GM12878 (cell line): Measurements from ENCODE around the gene TFDP1. TPM values are rescaled to one million over a fixed set of nuclear protein-coding genes. Genes with fewer than 3 reads are reported as not detected.

Experiments
- ATAC-seq: fragments of 200-7000 bp; cut with Tn5 transposase; 3 replicates; pipeline ENCODE4 v1.9.1; 2020; ENCODE audit warnings: mild to moderate bottlenecking, moderate library complexity
- BruUV-seq: library from RNA; stranded (reverse); fragments of 400-500 nt; replicated peaks from 2 replicates; lab custom pipeline; 2021; lab: Mats Ljungman, UMichigan
- CTCF ChIA-PET: fragments of 300-600 bp; sonication (Branson Sonifier 250); formaldehyde crosslinking; extraction: SDS; loops from one replicate; lab custom pipeline; 2021; ENCODE audit warnings: inconsistent platforms; lab: Yijun Ruan, JAX
- POLR2A ChIA-PET: fragments of 350-600 bp; formaldehyde crosslinking; extraction: SDS; loops from one replicate; lab custom pipeline; 2021; ENCODE audit warnings: inconsistent platforms; lab: Charles Lee
- RAD21 ChIA-PET: fragments of 300-600 bp; sonication (Branson Sonifier 250); formaldehyde crosslinking; loops from one replicate; lab custom pipeline; 2023; ENCODE audit warnings: antibody characterized with exemption; ENCODE audit not compliant: unreplicated experiment; lab: Charles Lee
- SMC1A ChIA-PET: fragments of 300-600 bp; sonication (Branson Sonifier 250); formaldehyde crosslinking; loops from one replicate; lab custom pipeline; 2023; ENCODE audit not compliant: unreplicated experiment, uncharacterized antibody; lab: Charles Lee
- DNase-seq: peaks from one replicate; pipeline ENCODE4 v3.0.0-alpha.2; 2011; ENCODE audit warnings: low read depth, low spot score
- FAIRE-seq: peaks from 3 replicates; lab custom pipeline; 2011; peaks lifted over from hg19 to GRCh38; lab: Jason Lieb, UNC
- H2AFZ ChIP-seq: 2 replicates; pipeline ENCODE4 v1.6.0; 2011; ENCODE audit warnings: low read depth, low read length, control low read depth; ENCODE audit not compliant: control insufficient read depth
- H3K27ac ChIP-seq: 2 replicates; pipeline ENCODE4 v1.5.1; 2011; ENCODE audit warnings: control low read depth; ENCODE audit not compliant: control insufficient read depth, insufficient read depth
- H3K27me3 ChIP-seq, 2 experiments: replicated peaks in 1 of 2; 2 replicates each; pipeline versions ENCODE4 v1.6.0 to v1.6.1; 2011; ENCODE audit warnings: low read length in 1 of 2; ENCODE audit not compliant: control insufficient read depth in 2 of 2, insufficient read depth in 2 of 2
- H3K36me3 ChIP-seq, 2 experiments: 2 replicates each; pipeline ENCODE4 v1.5.1; 2011; ENCODE audit warnings: low read length in 1 of 2; ENCODE audit not compliant: control insufficient read depth in 2 of 2, insufficient read depth in 2 of 2
- H3K4me1 ChIP-seq: 2 replicates; pipeline ENCODE4 v1.6.1; 2011; ENCODE audit warnings: mild to moderate bottlenecking, low read length, moderate library complexity, mixed read lengths; ENCODE audit not compliant: control insufficient read depth, insufficient read depth
- H3K4me2 ChIP-seq: 2 replicates; pipeline ENCODE4 v1.6.0; 2011; ENCODE audit warnings: control low read depth; ENCODE audit not compliant: control insufficient read depth, insufficient read depth
- H3K4me3 ChIP-seq: fragments of 200-600 bp; sonication (generic); 2 replicates; pipeline ENCODE4 v1.5.1; 2016
- H3K79me2 ChIP-seq: 2 replicates; pipeline ENCODE4 v1.6.0; 2011; ENCODE audit warnings: low read length; ENCODE audit not compliant: control insufficient read depth, insufficient read depth
- H3K9ac ChIP-seq: 2 replicates; pipeline ENCODE4 v1.8.0; 2011; ENCODE audit warnings: low read length, control low read depth, mixed read lengths; ENCODE audit not compliant: control insufficient read depth, insufficient read depth
- H3K9me3 ChIP-seq: replicated peaks from 3 replicates; pipeline ENCODE4 v1.5.1; 2011; ENCODE audit warnings: mild to moderate bottlenecking, low read length; ENCODE audit not compliant: control insufficient read depth, insufficient read depth
- H4K20me1 ChIP-seq: 2 replicates; pipeline ENCODE4 v1.6.0; 2011; ENCODE audit not compliant: control insufficient read depth, insufficient read depth
- FOXM1 ChIP-seq: IDR thresholded peaks from 2 replicates; pipeline ENCODE4 v1.6.1; 2012; ENCODE audit warnings: low read depth, mild to moderate bottlenecking, inconsistent platforms, low read length, moderate library complexity
- HCFC1 ChIP-seq: fragments of 150-350 bp; IDR thresholded peaks from 2 replicates; pipeline ENCODE4 v1.6.1; 2014; ENCODE audit warnings: low read length
- KLF5 ChIP-seq: fragments of 450-650 bp; IDR thresholded peaks from 2 replicates; pipeline ENCODE4 v1.6.1; 2014; ENCODE audit warnings: mild to moderate bottlenecking; ENCODE audit not compliant: partially characterized antibody
- MLLT1 ChIP-seq: fragments of 450-650 bp; IDR thresholded peaks from 2 replicates; pipeline ENCODE4 v1.6.1; 2016; ENCODE audit warnings: mild to moderate bottlenecking
- MYC ChIP-seq: IDR thresholded peaks from 2 replicates; pipeline ENCODE4 v1.6.1; 2011; ENCODE audit warnings: mild to moderate bottlenecking, low read length, moderate library complexity, inconsistent platforms; ENCODE audit not compliant: insufficient read depth, insufficient replicate concordance, insufficient read length, severe bottlenecking
- SPI1 ChIP-seq: IDR thresholded peaks from 2 replicates; pipeline ENCODE4 v1.6.1; 2011; ENCODE audit warnings: low read depth, mild to moderate bottlenecking, low read length, moderate library complexity, borderline replicate concordance; ENCODE audit not compliant: insufficient read depth
- SREBF2 ChIP-seq: IDR thresholded peaks from 2 replicates; pipeline ENCODE4 v1.6.1; 2012; ENCODE audit warnings: mild to moderate bottlenecking, low read length
- TCF12 ChIP-seq: IDR thresholded peaks from 2 replicates; pipeline ENCODE4 v1.6.1; 2011; ENCODE audit warnings: low read depth, mild to moderate bottlenecking, low read length
- ZNF274 ChIP-seq: IDR thresholded peaks from one replicate; pipeline ENCODE4 v1.8.0; 2011; ENCODE audit not compliant: insufficient read length, insufficient read depth
- WGBS: methylation state at CpG from one replicate; pipeline ENCODE4 v1.1.6; 2016; ENCODE audit warnings: low lambda C conversion rate; ENCODE audit not compliant: insufficient replicate concordance, insufficient coverage; ENCODE audit errors: missing lambda C conversion rate; 5-methylcytosine and 5-hydroxymethylcytosine counted together
- in situ Hi-C: fragments of 300-500 bp; cut with MboI; formaldehyde crosslinking; loops from 9 replicates; pipeline ENCODE4 v1.14.3; 2018; ENCODE audit warnings: mixed read lengths
- intact Hi-C: fragments of 100-400 bp; cut with micrococcal nuclease; formaldehyde crosslinking; loops from one replicate; pipeline ENCODE4 v1.14.2; 2022; ENCODE audit not compliant: unreplicated experiment
- polyA plus RNA-seq, 11 experiments: library from polyadenylated mRNA; depleted of rRNA in 4 of 11; unstranded in 6 of 11; stranded (reverse) in 5 of 11; fragments of >200 nt; fragmentation: Nextera tagmentation in 4 of 11; fragmentation: Illumina TruSeq in 1 of 11; extraction: Ambion mirVana in 4 of 11; extraction: Trizol in 1 of 11; gene quantifications; 1 replicate in 1 of 11; 2 replicates in 10 of 11; pipeline versions ENCODE4 v1.2.1 to v1.2.3, GENCODE V29; 2011 to 2016; ENCODE audit warnings: inconsistent platforms in 2 of 11, missing spikeins in 2 of 11, low read depth in 1 of 11
- total RNA-seq, 4 experiments: library from RNA; depleted of rRNA in 3 of 4; stranded (reverse); fragments of >200 nt in 3 of 4; fragmentation: Illumina TruSeq in 1 of 4; extraction: Trizol in 1 of 4; gene quantifications; 2 replicates each; pipeline versions ENCODE4 v1.2.1 to v1.2.3, GENCODE V29; 2013 to 2021
- TF ChIP-seq, protein P1 (sequence below): IDR thresholded peaks from 2 replicates; pipeline ENCODE4 v1.6.1; 2012; ENCODE audit warnings: improper control_type of control experiment, low read depth, low read length; ENCODE audit not compliant: insufficient replicate concordance

Gene TFDP1
- total and polyA plus RNA-seq, 10 of the 15 experiments (the other 5 are each of a cell fraction or from before 2014, with no cell fraction given) = 37.7 to 254 (median 119) TPM

GRCh38 chr13:113669755-113670341, 85.3 kb downstream of the TFDP1 start:
- Histone ChIP-seq H3K36me3 (no peaks in the 10 kb centered on the region), H3K9me3 (no peaks in the 10 kb centered on the region; the same call in 2 of the 3 replicates), H4K20me1 (no peaks in the 10 kb centered on the region), H3K27me3 (no peaks in the 10 kb centered on the region), H3K79me2 (no peaks in the 10 kb centered on the region), H3K9ac (no peak overlapping the region), H2AFZ (no peak overlapping the region), H3K4me2 (no peak overlapping the region), H3K27ac (no peak overlapping the region), H3K4me1 (no peaks in the 10 kb centered on the region), H3K4me3 (no peak overlapping the region)
- intact Hi-C loops (no loop called here), in situ Hi-C loops (no loop called here)
- TF ChIP-seq MLLT1 (no peak), KLF5 (no peak), HCFC1 (no peak), MYC (no peak), FOXM1 (no peak), TCF12 (no peak), SREBF2 (no peak), SPI1 (no peak), ZNF274 (no peak)
- TF ChIP-seq, protein P1, sequence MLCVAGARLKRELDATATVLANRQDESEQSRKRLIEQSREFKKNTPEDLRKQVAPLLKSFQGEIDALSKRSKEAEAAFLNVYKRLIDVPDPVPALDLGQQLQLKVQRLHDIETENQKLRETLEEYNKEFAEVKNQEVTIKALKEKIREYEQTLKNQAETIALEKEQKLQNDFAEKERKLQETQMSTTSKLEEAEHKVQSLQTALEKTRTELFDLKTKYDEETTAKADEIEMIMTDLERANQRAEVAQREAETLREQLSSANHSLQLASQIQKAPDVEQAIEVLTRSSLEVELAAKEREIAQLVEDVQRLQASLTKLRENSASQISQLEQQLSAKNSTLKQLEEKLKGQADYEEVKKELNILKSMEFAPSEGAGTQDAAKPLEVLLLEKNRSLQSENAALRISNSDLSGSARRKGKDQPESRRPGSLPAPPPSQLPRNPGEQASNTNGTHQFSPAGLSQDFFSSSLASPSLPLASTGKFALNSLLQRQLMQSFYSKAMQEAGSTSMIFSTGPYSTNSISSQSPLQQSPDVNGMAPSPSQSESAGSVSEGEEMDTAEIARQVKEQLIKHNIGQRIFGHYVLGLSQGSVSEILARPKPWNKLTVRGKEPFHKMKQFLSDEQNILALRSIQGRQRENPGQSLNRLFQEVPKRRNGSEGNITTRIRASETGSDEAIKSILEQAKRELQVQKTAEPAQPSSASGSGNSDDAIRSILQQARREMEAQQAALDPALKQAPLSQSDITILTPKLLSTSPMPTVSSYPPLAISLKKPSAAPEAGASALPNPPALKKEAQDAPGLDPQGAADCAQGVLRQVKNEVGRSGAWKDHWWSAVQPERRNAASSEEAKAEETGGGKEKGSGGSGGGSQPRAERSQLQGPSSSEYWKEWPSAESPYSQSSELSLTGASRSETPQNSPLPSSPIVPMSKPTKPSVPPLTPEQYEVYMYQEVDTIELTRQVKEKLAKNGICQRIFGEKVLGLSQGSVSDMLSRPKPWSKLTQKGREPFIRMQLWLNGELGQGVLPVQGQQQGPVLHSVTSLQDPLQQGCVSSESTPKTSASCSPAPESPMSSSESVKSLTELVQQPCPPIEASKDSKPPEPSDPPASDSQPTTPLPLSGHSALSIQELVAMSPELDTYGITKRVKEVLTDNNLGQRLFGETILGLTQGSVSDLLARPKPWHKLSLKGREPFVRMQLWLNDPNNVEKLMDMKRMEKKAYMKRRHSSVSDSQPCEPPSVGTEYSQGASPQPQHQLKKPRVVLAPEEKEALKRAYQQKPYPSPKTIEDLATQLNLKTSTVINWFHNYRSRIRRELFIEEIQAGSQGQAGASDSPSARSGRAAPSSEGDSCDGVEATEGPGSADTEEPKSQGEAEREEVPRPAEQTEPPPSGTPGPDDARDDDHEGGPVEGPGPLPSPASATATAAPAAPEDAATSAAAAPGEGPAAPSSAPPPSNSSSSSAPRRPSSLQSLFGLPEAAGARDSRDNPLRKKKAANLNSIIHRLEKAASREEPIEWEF = no peak
- no peak for ATAC-seq
- 34% methylated on average over 21 of the region's 21 CpGs for WGBS
- no peak for FAIRE-seq
- no peak for DNase-seq
- POLR2A ChIA-PET = no interaction called here
- SMC1A ChIA-PET = no interaction called here
- CTCF ChIA-PET = no interaction called here
- BruUV-seq = no TSS peak
- RAD21 ChIA-PET = no interaction called here
